Liver (tissue), 2 donors: Measurements from ENCODE around the gene DHX30.

Source experiments
- YY1 ChIP-seq: IDR thresholded peaks from 2 replicates; pipeline ENCODE4 v1.6.1; 2016; ENCODE audit warnings: antibody characterized with exemption, mild to moderate bottlenecking
- TF ChIP-seq, protein P1 (sequence below): fragments of 150-350 bp; IDR thresholded peaks from 2 replicates; pipeline ENCODE4 v1.5.1; 2017; ENCODE audit warnings: improper control_type of control experiment, low read depth, low read length; ENCODE audit not compliant: missing input control
- TF ChIP-seq, protein P2 (sequence below): IDR thresholded peaks from 2 replicates; pipeline ENCODE4 v1.6.1; 2016; ENCODE audit warnings: antibody characterized with exemption
- donor health status: healthy.

DNA sequence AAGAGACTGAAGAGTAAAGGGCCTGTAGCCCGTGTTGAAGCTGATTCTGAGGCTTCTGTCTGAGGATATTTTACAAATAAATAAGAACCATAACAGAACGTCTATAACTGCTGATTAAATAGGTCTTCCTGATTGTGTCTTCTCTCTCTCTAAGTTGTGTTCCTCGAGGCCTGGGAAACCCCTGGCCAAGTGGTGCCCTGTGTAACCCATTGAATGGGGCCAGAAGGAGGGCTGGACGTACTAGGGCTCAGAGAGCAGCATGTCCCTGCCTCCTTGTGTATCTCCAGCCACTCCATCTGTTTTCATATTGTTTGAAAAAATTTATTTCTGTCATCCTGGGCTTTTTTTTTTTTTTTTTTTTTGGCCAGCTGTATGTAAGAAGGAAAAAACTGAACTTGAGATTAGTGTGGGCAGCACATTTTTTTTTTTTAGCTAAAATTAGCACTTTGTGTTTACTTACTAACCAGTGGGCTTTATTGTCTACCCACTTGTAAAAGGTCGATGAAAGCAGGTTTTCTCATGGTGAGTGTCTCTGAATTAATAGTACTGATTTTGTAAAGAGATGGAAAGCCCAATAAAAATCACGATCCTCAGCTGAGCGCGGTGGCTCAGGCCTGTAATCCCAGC lies 10.7 kb downstream of the DHX30 start:
- TF ChIP-seq, protein P1, sequence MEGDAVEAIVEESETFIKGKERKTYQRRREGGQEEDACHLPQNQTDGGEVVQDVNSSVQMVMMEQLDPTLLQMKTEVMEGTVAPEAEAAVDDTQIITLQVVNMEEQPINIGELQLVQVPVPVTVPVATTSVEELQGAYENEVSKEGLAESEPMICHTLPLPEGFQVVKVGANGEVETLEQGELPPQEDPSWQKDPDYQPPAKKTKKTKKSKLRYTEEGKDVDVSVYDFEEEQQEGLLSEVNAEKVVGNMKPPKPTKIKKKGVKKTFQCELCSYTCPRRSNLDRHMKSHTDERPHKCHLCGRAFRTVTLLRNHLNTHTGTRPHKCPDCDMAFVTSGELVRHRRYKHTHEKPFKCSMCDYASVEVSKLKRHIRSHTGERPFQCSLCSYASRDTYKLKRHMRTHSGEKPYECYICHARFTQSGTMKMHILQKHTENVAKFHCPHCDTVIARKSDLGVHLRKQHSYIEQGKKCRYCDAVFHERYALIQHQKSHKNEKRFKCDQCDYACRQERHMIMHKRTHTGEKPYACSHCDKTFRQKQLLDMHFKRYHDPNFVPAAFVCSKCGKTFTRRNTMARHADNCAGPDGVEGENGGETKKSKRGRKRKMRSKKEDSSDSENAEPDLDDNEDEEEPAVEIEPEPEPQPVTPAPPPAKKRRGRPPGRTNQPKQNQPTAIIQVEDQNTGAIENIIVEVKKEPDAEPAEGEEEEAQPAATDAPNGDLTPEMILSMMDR: no peak
- TF ChIP-seq YY1: no peak
- TF ChIP-seq, protein P2, sequence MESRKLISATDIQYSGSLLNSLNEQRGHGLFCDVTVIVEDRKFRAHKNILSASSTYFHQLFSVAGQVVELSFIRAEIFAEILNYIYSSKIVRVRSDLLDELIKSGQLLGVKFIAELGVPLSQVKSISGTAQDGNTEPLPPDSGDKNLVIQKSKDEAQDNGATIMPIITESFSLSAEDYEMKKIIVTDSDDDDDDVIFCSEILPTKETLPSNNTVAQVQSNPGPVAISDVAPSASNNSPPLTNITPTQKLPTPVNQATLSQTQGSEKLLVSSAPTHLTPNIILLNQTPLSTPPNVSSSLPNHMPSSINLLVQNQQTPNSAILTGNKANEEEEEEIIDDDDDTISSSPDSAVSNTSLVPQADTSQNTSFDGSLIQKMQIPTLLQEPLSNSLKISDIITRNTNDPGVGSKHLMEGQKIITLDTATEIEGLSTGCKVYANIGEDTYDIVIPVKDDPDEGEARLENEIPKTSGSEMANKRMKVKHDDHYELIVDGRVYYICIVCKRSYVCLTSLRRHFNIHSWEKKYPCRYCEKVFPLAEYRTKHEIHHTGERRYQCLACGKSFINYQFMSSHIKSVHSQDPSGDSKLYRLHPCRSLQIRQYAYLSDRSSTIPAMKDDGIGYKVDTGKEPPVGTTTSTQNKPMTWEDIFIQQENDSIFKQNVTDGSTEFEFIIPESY: no peak
